SW480 (cell line): ENCODE data around the gene PDK3.

Experiments used
- DNase-seq: peaks from one replicate; pipeline ENCODE4 v3.0.0-alpha.2; 2016; ENCODE audit warnings: low spot score

The PDK3 gene

GRCh38 chrX:24553011-24553410, 87.9 kb downstream of the PDK3 start:
- DNase-seq, result no peak

- peak; percentile 35 for DNase-seq
Observed at GRCh38 chrX:24561121-24561520, 96.0 kb downstream of the PDK3 start.

- DNase-seq, result no peak
Observed at GRCh38 chrX:24563291-24564010, 98.4 kb downstream of the PDK3 start.

- no peak for DNase-seq
Observed at GRCh38 chrX:24566240-24566639, 101.2 kb downstream of the PDK3 start.

GRCh38 chrX:24567169-24567568, 102.1 kb downstream of the PDK3 start:
- DNase-seq, result no peak

GRCh38 chrX:24574743-24575142, 109.7 kb downstream of the PDK3 start:
- no peak for DNase-seq

- no peak for DNase-seq
Observed at GRCh38 chrX:24575496-24575895, 110.4 kb downstream of the PDK3 start.

- no peak for DNase-seq
Observed at GRCh38 chrX:24577091-24577490, 112.0 kb downstream of the PDK3 start.
